Activated naive CD4-positive, alpha-beta T cell treated with anti-CD3 and anti-CD28 coated beads, Interleukin-2, amount 10 ng/mL, durations not matched to agents 7 days and 5 days (primary cell): ENCODE results near the gene CNTN4.

Source experiments
- CTCF ChIA-PET: fragments of 350-600 bp; sonication (Branson Sonifier 250); formaldehyde crosslinking; loops from one replicate; lab custom pipeline; 2021; ENCODE audit warnings: antibody characterized with exemption; lab: Charles Lee
- DNase-seq: peaks from one replicate; pipeline ENCODE4 v3.0.0-alpha.2; 2020
- H3K27ac Mint-ChIP-seq: one replicate; pipeline ENCODE4 v1.8.0; 2021; ENCODE audit warnings: mild to moderate bottlenecking, moderate library complexity, mixed read lengths
- H3K27me3 Mint-ChIP-seq: one replicate; pipeline ENCODE4 v1.8.0; 2021; ENCODE audit warnings: mild to moderate bottlenecking, mixed read lengths
- H3K36me3 Mint-ChIP-seq: one replicate; pipeline ENCODE4 v1.8.0; 2021; ENCODE audit warnings: mixed read lengths
- H3K4me1 Mint-ChIP-seq: one replicate; pipeline ENCODE4 v1.8.0; 2021; ENCODE audit warnings: mixed read lengths
- H3K4me3 Mint-ChIP-seq: one replicate; pipeline ENCODE4 v1.8.0; 2021; ENCODE audit warnings: mild to moderate bottlenecking, moderate library complexity, mixed read lengths
- H3K9me3 Mint-ChIP-seq: one replicate; pipeline ENCODE4 v1.8.0; 2021; ENCODE audit warnings: mixed read lengths

Gene CNTN4

DNA sequence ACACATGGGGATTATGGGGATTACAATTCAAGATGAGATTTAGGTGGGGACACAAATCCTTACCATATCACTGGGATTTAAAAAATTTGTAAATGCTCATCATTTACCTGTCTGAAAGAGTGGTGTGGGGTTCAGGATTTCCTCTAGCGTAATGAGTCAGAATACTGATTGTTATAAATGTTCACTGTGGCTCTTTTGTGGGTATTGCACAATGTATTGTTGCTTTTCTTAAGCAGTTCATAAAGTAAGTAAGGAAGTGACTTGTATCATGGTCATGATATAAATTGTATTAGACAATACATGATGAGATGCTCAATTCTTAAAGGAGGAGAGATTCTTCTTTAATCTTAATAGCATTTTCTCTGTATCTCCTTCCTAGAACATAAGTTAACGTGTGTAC lies 262.1 kb downstream of the CNTN4 start:
- H3K36me3 Mint-ChIP-seq = no peaks in the 10 kb centered on the region
- no peak for DNase-seq
- no peak overlapping the region for H3K4me3 Mint-ChIP-seq
- no peaks in the 10 kb centered on the region for H3K9me3 Mint-ChIP-seq
- no peaks in the 10 kb centered on the region for H3K27me3 Mint-ChIP-seq
- CTCF ChIA-PET = no interaction called here
- no peaks in the 10 kb centered on the region for H3K4me1 Mint-ChIP-seq
- no peak overlapping the region for H3K27ac Mint-ChIP-seq

DNA sequence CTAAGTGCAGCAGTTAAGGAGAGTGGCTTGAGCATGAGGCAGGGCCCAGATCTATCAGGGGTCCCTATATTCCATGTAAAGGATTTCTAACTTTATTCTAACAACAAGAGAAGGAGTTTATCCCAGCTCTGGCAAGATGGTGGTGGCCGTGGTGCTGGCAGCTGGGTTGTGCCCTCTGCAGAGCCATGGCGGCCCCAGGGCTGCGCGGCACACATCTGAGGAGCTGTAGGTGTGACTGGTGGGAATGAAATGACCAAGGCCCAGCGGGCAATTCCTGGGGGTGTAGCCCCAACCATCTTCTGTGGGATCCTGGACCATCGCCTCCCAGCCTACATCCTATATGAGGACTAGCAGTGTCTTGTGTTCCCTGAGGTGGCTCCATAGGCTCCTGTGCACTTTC lies 263.5 kb downstream of the CNTN4 start:
- H3K36me3 Mint-ChIP-seq = no peaks in the 10 kb centered on the region
- H3K27ac Mint-ChIP-seq = no peak overlapping the region
- H3K4me1 Mint-ChIP-seq = no peaks in the 10 kb centered on the region
- no peaks in the 10 kb centered on the region for H3K9me3 Mint-ChIP-seq
- no peak overlapping the region for H3K4me3 Mint-ChIP-seq
- H3K27me3 Mint-ChIP-seq = no peaks in the 10 kb centered on the region
- CTCF ChIA-PET = no interaction called here
- no peak for DNase-seq

DNA sequence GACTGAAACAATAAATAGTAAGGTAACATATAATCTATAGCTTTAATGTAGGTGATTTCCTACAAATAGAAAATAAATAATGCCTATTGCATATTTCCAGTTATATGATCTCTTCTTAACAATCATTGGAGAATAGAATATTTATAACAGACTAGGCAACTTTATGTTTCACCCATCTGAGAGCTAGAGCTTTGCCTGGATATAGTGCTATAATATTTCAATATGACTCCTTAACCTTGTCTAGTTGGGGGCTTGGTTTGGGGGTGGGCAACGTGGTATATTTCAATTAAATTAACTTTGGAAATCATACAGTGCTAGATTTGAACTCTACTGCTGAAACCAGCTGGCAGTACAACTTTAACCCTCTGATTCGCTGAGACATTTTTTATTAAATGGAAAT lies 265.2 kb downstream of the CNTN4 start:
- no peak for DNase-seq
- CTCF ChIA-PET = no interaction called here
- Mint-ChIP-seq H3K9me3 (no peaks in the 10 kb centered on the region), H3K27me3 (no peaks in the 10 kb centered on the region), H3K4me1 (no peaks in the 10 kb centered on the region), H3K36me3 (no peaks in the 10 kb centered on the region), H3K27ac (no peak overlapping the region), H3K4me3 (no peak overlapping the region)

DNA sequence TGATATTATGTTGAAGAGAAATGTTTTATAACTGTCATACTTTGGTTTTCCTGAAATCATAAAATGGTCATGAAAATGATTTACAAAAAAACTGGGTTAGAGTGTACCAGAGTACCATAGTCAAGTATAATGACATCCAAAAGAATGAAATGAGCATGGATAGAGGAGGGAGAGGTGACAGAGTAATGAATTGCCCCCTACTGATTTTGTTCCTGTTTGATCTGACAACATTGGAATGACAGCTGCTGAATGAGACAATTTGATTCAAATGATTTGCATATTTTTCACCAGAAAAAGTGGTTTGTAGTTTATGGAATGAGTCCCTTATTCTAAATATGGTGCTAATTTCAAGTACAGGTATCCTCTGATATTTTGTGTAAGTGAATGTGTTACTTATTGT lies 271.7 kb downstream of the CNTN4 start:
- DNase-seq = no peak
- CTCF ChIA-PET = no interaction called here
- H3K4me1 Mint-ChIP-seq = no peaks in the 10 kb centered on the region
- no peaks in the 10 kb centered on the region for H3K9me3 Mint-ChIP-seq
- H3K27me3 Mint-ChIP-seq = no peaks in the 10 kb centered on the region
- no peaks in the 10 kb centered on the region for H3K36me3 Mint-ChIP-seq
- H3K4me3 Mint-ChIP-seq = no peak overlapping the region
- no peak overlapping the region for H3K27ac Mint-ChIP-seq

DNA sequence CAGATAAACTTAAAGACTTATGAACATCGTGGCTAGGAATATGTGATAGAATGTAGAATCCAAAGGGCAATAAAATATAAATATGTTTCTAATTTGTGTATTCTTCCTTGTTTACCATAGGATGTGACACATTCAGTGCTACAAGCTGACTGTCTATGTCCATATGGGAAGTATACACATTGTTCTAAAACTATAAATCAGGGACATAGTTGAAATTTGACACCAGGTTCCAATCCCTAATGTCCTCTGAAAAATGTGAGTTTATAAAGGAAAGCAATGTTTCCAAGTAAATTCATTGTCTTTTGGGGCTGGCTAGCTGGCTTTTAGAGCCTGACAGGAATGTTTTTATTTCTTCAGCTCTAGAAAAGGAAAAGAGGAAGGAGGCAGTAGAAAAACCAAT lies 273.6 kb downstream of the CNTN4 start:
- Mint-ChIP-seq H3K9me3 (no peaks in the 10 kb centered on the region), H3K27ac (no peak overlapping the region), H3K27me3 (no peaks in the 10 kb centered on the region), H3K4me1 (no peaks in the 10 kb centered on the region), H3K36me3 (no peaks in the 10 kb centered on the region), H3K4me3 (no peak overlapping the region)
- DNase-seq = no peak
- CTCF ChIA-PET = no interaction called here

DNA sequence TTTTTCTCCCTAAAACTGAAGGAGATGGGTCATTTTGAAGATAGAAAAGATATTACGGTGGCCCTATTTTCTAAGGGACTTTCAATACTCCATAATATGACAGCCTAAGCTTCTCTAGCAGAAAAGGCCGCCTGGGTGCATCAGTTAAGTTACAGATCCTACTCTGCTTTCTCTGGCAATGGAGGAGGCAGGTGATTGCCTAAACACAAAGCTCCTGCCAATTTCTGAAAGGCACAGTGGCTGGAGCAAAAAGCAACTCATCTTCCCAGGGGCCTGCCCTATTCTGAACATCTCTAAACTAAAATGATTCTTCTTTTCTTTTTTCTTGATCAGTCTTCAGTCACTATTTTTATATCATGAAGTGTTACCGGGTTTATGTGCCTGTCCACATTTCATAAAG lies 276.7 kb downstream of the CNTN4 start:
- CTCF ChIA-PET = no interaction called here
- no peak for DNase-seq
- Mint-ChIP-seq H3K4me3 (no peak overlapping the region), H3K4me1 (no peaks in the 10 kb centered on the region), H3K9me3 (no peaks in the 10 kb centered on the region), H3K27ac (no peak overlapping the region), H3K27me3 (no peaks in the 10 kb centered on the region), H3K36me3 (no peaks in the 10 kb centered on the region)

DNA sequence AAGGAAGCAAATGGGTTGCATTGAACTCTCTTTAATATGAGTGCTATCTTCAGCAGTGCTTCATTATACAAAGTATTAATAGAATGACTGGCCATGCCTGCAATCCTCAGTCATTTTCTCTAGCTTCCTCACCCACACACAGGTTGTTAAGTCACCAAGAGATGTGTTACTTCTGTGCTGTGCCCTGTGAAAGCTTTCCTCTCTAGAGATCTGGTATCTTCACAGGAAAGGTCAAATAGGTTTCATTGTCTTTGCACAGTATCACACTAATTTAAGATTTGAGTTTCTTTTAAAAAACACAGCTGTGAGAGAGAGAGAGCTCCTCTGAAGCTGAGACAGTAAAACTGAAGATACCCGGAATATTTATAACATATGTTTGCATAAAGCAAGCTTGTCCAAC lies 278.6 kb downstream of the CNTN4 start:
- no peaks in the 10 kb centered on the region for H3K27me3 Mint-ChIP-seq
- CTCF ChIA-PET = no interaction called here

DNA sequence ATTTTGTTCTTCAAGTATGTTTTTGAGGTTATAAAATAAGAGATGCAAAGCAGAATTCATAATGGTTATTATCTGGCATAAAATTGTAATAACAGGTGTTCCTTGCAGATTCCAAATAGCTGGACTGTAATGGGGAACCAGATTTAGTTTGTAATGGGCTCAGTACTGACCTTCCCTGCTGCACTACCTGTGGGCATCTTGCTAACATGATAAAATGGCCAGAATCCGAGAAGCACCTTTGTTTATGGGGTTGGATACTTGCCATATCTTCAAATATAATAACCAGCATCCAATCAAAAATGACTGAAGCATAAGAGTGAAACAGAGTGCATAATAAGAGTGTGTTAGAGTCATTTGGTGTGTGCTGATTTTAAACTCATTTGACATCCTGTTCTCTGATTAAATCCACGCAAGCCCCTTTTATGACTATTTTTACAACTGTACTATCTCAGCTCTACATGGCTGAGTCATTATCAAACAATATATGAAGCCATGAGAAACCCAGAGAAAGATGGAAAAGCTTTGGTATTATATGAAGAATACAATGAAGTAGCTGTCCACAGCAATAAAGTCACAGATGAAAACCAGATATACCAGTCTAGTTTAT lies 292.4 kb downstream of the CNTN4 start:
- no peak overlapping the region for H3K27ac Mint-ChIP-seq
- H3K4me1 Mint-ChIP-seq = no peaks in the 10 kb centered on the region
- H3K4me3 Mint-ChIP-seq = no peak overlapping the region
- no peaks in the 10 kb centered on the region for H3K27me3 Mint-ChIP-seq
- CTCF ChIA-PET = no interaction called here
- no peak for DNase-seq
- no peaks in the 10 kb centered on the region for H3K36me3 Mint-ChIP-seq
- no peaks in the 10 kb centered on the region for H3K9me3 Mint-ChIP-seq

More for the DNA sequence above, 278.6 kb downstream of the CNTN4 start:
- no peak for DNase-seq
- Mint-ChIP-seq H3K4me1 (no peaks in the 10 kb centered on the region), H3K36me3 (no peaks in the 10 kb centered on the region), H3K9me3 (no peaks in the 10 kb centered on the region), H3K4me3 (no peak overlapping the region), H3K27ac (no peak overlapping the region)

DNA sequence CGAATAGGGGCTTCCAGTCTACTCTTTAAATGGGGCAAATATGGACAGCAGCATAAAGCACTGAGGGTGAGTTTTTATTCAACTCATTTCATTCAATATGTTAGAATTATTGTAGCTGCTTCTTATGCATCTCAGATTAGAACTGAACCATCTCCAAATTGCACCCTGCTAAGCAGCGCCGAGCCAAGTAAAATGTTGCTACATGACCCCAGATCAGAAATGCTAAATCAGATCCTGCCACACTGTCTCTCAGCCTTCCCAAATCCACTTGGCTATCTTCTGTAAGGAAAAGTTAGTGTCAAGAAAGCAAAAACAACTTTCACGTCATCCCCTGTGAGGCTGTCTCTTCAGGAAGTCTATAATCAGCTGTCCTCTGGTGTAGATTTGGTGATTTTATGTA lies 293.2 kb downstream of the CNTN4 start:
- Mint-ChIP-seq H3K36me3 (no peaks in the 10 kb centered on the region), H3K9me3 (no peaks in the 10 kb centered on the region), H3K4me3 (no peak overlapping the region), H3K4me1 (no peaks in the 10 kb centered on the region), H3K27me3 (no peaks in the 10 kb centered on the region), H3K27ac (no peak overlapping the region)
- CTCF ChIA-PET = no interaction called here
- DNase-seq = no peak

DNA sequence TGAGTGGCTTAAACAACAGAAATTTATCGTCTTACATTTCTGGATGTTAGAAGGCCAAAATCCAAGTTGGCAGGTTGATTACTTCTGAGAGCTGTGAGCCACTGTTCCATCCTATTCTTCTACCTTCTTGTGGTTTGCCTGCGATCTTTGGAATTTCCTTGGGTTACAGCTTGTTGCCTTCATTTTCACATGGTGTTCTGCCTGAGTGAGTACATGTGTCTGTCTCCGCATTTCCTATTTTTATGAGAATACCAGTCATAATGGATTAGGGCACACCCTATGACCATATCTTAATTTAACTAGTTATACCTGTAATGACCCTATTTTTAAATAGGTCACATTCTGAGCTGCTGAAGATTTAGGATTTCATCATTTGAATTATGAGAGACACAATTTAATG lies 294.3 kb downstream of the CNTN4 start:
- Mint-ChIP-seq H3K4me1 (no peaks in the 10 kb centered on the region), H3K27me3 (no peaks in the 10 kb centered on the region), H3K36me3 (no peaks in the 10 kb centered on the region), H3K4me3 (no peak overlapping the region), H3K9me3 (no peaks in the 10 kb centered on the region), H3K27ac (no peak overlapping the region)
- CTCF ChIA-PET = no interaction called here
- DNase-seq = no peak

DNA sequence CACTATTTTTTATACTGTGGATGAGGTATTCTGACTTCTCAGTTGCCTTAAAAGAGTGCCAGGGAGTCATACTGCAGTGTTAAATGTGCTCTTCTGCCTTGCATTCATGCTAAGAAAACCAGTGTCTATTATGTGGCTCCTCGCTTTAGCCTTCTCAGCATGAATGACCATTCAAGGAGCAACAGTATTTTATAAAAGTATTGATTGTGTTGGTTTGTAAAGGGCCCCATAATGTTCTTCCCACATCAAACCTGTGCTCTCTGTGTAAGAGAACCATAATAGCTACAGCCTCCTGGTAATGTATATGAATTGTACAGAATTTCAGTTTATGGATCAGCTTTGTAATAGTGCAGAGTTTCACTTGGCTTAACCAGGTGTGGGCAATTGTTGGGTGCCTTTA lies 316.4 kb downstream of the CNTN4 start:
- H3K36me3 Mint-ChIP-seq = no peaks in the 10 kb centered on the region
- no peaks in the 10 kb centered on the region for H3K9me3 Mint-ChIP-seq
- no peak for DNase-seq
- H3K4me3 Mint-ChIP-seq = no peak overlapping the region
- no peaks in the 10 kb centered on the region for H3K4me1 Mint-ChIP-seq
- H3K27me3 Mint-ChIP-seq = no peaks in the 10 kb centered on the region
- H3K27ac Mint-ChIP-seq = no peak overlapping the region
- CTCF ChIA-PET = no interaction called here

DNA sequence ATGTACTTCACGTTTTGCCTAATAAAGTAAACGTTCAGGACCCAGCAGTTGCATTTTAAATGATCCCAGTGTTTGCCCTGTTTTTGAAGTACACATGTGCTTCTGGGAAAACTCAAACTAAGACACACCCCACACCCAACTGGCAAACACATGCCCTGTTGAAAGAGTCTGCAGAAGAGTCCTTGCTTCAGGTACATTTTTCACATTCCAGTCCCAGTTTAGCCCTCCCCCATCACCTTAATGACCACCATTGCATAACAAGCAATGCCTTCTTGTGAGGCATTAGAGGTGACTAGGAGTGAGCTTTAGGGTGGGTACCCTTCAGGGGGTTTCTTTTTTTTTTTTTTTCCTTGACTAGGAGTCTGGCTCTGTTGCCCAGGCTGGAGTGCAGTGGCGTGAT lies 322.3 kb downstream of the CNTN4 start:
- Mint-ChIP-seq H3K4me1 (no peaks in the 10 kb centered on the region), H3K27ac (no peak overlapping the region), H3K9me3 (peaks cover 3% of the 10 kb centered on the region), H3K4me3 (no peak overlapping the region), H3K27me3 (no peaks in the 10 kb centered on the region), H3K36me3 (no peaks in the 10 kb centered on the region)
- no peak for DNase-seq
- CTCF ChIA-PET = no interaction called here

DNA sequence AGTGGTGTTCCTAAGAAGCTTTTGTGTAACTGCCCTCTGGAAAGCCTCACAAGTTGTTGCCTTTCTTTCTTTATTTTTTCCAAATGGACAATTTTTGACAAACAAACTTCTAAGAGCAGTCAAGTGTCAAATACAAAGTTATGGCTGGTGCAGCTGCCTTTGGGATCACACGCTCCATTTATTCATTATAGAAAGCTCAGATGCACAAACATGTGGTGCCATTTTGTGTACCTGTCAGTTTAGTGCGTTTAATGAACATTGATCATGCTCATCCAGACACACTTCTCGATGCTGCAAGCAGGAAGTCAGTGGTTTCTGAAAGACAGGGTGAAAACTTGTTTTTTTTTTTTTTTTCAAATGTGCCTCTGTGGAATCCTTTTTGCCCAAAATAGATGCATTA lies 324.5 kb downstream of the CNTN4 start:
- H3K36me3 Mint-ChIP-seq = no peaks in the 10 kb centered on the region
- CTCF ChIA-PET = no interaction called here
- H3K4me1 Mint-ChIP-seq = no peaks in the 10 kb centered on the region
- no peaks in the 10 kb centered on the region for H3K27me3 Mint-ChIP-seq
- no peak overlapping the region for H3K27ac Mint-ChIP-seq
- no peak for DNase-seq
- no peak overlapping the region for H3K4me3 Mint-ChIP-seq
- peaks cover 7% of the 10 kb centered on the region for H3K9me3 Mint-ChIP-seq

DNA sequence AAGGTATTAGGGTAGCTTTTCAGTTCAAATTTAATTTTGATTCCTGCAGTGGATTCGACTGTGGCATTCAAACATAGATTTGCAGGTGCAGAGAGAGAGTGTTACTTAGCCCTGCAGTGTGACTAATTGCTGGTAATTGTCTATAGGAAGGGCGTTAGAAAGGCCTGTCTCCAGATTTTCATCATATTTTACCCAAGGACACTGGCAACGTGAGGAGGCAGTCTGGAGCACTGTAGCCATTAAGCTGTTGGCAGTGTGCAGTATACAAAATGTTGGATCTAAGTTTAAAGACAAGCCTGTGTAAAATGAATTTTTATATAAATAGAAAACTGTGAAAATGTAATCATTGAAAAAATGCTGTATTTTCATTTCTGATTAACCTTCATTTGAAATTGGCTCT lies 342.9 kb downstream of the CNTN4 start:
- DNase-seq = no peak

DNA sequence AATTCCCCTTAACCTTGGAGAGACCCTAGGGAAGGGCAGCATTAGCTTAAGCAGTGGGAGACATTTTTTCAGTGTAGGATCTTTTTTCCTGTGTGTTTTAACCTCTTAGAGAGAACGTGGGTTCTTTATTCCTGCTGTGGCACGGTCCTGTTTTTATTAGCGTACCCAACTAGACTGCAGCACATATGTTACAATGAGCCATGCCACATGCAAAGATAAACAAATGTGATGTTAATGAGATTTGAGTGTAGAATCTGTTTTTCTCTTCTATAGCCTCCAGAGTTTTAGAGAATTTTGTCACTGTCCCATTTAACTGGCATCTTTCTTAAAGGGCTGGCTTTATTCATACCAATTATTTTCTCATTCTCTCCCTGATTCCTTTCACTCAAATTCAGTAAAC lies 347.5 kb downstream of the CNTN4 start:
- Mint-ChIP-seq H3K4me3 (no peak overlapping the region), H3K36me3 (no peaks in the 10 kb centered on the region), H3K27me3 (no peaks in the 10 kb centered on the region), H3K27ac (no peak overlapping the region), H3K4me1 (no peaks in the 10 kb centered on the region), H3K9me3 (no peaks in the 10 kb centered on the region)
- CTCF ChIA-PET = no interaction called here
- DNase-seq = no peak

More for the DNA sequence above, 342.9 kb downstream of the CNTN4 start:
- Mint-ChIP-seq H3K4me3 (no peak overlapping the region), H3K9me3 (no peaks in the 10 kb centered on the region), H3K27ac (no peak overlapping the region), H3K36me3 (no peaks in the 10 kb centered on the region), H3K4me1 (no peaks in the 10 kb centered on the region), H3K27me3 (no peaks in the 10 kb centered on the region)
- CTCF ChIA-PET = no interaction called here

DNA sequence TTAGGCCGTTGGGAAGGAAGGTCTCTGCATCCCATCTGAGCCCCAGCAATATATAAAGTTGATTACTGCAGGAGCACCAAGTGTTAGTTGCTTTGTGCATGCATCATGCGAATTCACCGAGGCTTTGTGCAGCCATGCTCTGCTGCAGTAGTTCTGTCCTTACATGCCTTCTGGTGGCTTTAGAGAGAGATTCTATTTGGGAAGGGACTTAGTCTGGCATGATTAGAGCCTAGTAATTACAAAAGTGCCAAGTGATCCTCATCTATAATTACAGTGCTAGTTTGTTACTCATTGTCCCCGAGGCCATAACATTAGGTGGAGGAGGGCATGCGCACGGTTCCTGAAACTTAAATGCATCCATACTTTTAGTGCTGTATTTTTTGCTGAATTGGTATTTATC lies 353.6 kb downstream of the CNTN4 start:
- Mint-ChIP-seq H3K36me3 (no peaks in the 10 kb centered on the region), H3K27ac (no peak overlapping the region), H3K9me3 (no peaks in the 10 kb centered on the region), H3K4me3 (no peak overlapping the region), H3K4me1 (no peaks in the 10 kb centered on the region), H3K27me3 (no peaks in the 10 kb centered on the region)
- CTCF ChIA-PET = no interaction called here
- no peak for DNase-seq
